Amniotic stem cell (primary cell): ENCODE results near the gene GSK3A.

Source experiments
- DNase-seq: peaks from one replicate; lab custom pipeline; 2025; lab: John Stamatoyannopoulos, UW

GSK3A gene

GRCh38 chr19:42248270-42249148 lies 6.1 kb upstream of the GSK3A start:
- DNase-seq, result no peak

DNA sequence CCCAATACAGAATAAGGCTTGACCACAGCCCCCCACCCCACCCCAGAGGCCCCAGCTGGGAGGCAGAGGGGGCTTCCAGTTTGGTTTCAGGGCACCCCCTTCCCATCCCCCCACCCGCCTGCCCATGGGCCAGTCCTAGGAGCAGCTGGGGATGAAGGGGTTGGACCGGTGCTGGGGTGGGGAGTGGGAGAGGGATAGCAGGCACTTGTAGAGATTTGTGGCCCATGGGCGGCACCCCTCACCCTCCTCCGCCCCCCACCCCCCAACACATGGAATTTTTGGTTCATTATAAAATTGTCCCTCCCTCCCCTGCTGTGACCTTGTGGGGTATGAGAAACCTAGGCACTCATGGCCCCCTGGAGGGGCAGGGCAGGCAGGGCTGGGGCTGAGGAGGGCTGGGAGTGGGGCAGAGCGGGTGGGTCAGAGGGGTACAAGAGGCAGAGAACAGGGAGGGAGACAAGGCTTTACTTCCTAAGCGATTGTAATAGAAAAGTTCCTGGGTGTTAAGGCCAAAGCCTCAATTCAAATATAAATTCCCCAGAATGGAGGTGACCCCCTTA lies 5.3 kb upstream of the GSK3A start:
- DNase-seq, result no peak

DNA sequence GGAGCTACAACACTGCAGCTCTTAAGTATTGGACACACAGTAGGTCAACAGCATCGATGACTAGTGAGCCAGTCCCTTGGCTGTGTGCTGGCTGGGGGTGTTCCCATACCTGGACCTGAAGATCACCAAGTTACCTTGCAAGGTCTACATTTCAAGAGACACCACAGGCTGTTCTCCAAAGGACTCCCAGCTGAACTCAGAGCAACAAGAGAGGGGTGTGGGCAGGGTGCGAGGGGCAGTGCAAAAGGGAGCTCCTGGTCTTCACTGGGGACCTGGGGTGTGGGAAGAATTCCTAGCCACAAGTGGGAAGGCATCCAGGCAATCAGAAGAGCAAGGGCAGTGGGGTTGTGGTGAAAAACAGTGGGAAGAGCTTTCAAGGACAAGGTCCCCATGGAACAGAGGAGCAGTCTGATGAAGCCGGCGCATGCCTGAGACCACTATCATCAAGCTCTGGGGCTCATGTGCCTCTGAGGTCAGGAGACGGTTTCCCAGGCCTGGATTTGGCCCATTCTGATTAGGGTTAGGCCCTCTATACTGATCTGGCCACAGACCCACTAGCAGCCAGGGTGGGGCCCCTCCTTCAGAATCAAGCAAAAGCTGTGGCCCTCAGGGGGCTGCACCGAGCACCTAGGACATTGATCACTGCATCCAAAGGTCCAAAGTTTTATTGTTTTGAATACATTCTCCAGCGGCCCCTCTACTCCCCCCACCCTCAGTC lies 4.7 kb upstream of the GSK3A start:
- no peak for DNase-seq

DNA sequence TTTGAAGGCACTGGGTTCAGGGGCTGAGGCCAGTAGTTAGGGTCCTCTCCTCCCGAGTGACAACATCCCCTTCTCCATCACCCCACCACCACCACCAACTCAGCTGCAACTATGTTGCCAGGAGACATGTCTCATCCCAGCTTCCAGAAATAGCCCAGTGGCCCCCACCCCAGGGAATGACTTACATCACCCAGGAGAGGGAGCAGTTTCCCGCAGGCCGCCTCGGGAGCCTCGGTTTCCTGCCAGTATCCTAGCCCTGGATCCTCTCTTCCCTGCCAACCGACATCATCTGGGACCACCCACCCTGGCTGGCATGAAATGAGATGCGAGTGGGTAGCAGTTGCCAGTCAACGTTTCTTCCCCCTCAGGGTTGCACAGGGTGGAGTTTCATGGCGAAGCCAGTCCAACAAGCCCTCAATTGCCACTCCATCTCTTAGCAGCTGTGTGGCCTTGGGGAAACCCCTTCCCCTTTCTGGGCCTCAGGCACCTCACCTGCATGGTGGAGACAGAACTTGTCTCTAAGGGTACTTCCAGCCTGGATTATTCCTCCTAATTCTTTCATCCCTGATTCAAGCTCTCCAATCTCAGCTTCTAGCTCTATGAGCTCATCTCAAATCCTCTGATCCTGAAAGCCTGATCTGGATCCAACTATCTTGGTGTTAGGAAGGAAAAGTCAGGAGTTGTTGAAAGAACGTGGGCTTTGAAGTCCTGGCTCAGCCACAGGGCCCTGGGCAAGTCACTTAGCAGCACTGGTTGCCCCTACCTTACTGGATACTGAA lies 3.9 kb upstream of the GSK3A start:
- DNase-seq, result peak; percentile 81

DNA sequence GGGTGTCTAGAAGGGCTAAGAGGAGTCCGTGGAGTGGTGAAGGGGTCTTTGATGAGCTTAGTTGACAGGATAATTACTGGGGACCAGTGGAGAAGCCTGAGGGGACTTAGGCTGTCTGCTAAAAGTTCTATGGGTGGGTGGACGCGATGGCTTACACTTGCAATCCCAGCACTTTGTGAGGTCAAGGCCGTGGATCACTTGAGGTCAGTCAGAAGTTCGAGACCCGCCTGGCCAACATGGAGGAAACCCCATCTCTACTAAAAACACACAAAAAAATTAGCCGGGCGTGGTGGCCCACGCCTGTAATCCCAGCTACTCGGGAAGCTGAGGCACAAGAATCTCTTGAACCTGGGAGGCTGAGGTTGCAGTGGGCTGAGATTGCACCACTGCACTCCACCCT lies 2.8 kb upstream of the GSK3A start:
- DNase-seq, result no peak

- peak; percentile 91 for DNase-seq
These were observed 2.2 kb upstream of the GSK3A start for GRCh38 chr19:42244347-42245220.

GRCh38 chr19:42242069-42242511 lies 312 bp downstream of the GSK3A start:
- no peak for DNase-seq

DNA sequence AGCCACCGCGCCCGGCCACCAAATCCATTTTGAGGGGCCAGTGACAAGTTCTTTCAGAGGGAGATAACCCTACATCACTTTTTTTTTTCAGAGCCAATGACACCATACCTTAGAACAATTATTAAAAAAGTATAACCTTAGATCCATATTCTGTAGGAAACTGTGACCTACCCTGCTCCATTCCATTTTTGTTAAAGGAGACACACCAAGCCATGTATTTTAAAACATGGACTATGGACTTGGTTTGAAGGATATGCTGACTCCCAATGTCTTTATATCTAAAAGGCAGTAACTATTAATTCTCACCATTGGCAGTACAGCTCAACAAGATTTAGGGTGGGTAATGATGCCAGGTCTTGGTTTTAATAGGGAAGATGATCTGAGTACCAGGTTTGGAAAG lies 1.1 kb downstream of the GSK3A start:
- DNase-seq, result no peak

GRCh38 chr19:42239544-42240220 lies 2.7 kb downstream of the GSK3A start:
- no peak for DNase-seq

DNA sequence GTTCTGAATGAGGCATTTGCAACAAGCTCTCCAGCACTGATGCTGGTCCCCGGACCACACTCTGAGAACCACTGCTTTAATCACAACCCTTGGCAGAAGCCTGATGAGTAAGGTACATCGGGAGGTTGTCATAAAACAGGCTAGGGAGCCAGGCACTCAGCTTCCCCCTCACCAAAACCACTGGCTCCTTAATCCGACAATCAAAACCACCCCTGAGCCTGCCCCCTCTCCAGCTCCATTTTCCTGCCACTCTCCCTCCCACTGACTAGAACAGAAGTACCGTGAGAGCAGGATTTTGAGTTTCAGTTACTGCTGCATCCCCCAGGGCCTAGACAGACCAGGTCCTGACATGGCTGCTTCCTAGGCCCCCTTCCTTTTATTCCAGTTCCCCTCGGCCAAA lies 7.2 kb downstream of the GSK3A start:
- DNase-seq, result no peak

- no peak for DNase-seq
These were observed 8.0 kb downstream of the GSK3A start for GRCh38 chr19:42234364-42234763.

- DNase-seq, result no peak
These were observed 8.6 kb downstream of the GSK3A start for GRCh38 chr19:42233678-42234292.

DNA sequence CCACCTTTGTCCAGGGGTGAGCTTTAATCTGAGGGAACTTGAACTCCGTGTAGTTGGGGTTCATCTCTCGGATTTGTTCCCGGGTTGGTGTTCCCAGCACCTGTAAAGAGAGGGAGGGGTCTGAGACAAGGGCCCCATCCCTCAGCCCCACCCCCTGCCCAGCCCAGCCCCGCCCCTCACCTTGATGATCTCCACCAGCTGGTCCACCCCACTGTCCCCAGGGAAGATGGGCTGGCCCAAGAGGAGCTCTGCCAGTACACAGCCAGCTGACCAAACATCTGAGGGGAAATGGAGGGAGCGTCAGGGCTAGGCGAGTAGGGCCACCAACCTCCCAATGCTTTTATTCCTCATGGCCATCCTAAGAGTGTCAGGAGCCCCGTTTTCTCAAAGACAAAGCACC lies 9.3 kb downstream of the GSK3A start:
- no peak for DNase-seq

GRCh38 chr19:42232435-42232834 lies 10.0 kb downstream of the GSK3A start:
- DNase-seq, result no peak

DNA sequence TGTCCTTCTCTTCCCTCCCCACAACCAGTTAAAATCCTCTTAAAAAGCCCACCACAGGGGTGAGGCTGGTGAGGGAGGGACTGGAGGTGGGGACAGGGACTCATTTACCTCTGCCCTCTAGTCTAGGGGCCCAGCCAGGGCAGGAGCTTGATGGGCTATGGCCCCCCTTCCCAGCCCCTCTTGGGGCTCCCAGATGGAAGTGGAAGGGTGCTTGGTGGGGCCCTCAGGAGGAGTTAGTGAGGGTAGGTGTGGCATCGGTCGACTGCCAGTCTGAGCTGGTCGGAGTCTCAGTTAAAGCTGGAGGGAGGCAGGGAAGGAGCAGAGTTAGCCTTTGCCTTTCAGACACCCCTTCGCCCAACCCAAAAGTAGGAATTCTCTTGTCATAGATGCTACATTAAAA lies 11.8 kb downstream of the GSK3A start:
- DNase-seq, result no peak

DNA sequence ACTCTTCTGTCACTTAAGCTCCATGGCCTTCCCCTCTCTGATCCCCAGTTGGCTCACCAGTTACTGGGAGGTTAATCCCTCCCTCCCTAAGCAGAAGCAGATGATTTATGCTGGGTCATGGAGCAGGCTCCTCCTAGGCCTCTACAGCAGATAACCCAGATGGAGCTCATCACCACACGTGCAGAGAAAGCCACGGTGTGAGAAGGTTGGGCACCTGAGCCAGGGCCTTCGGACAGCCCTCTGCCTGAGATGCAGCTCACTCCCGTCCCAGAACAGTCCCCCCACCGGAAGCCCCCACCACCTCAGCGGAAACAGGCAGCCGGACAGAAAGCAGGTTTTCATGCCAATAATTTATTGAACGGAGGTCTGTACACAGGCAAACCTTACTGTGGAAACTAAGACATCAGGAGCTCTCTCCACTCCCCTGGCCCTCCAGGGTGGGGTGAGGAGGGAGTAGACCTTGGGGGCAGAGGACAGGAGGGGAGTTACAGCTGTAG lies 12.5 kb downstream of the GSK3A start:
- DNase-seq, result no peak

GRCh38 chr19:42229301-42229854 lies 13.0 kb downstream of the GSK3A start:
- DNase-seq, result no peak

GRCh38 chr19:42228641-42229040 lies 13.8 kb downstream of the GSK3A start:
- DNase-seq, result no peak

- DNase-seq, result no peak
These were observed 15.5 kb downstream of the GSK3A start for GRCh38 chr19:42226886-42227285.
